Bronchial smooth muscle cell (primary cell): ENCODE results near the gene TGOLN2. TPM values are rescaled to one million over a fixed set of nuclear protein-coding genes. Genes with fewer than 3 reads are reported as not detected.

ENCODE experiments used
- total RNA-seq: library from RNA; depleted of rRNA; stranded (reverse); fragments of >200 nt; gene quantifications from 2 replicates; pipeline ENCODE4 v1.2.1, GENCODE V29; 2014

The TGOLN2 gene
- 50.0 and 80.5 TPM in 2 replicates for total RNA-seq

GRCh38 chr2:85327822-85328617, at the start of gene TGOLN2:
TSS of gene TGOLN2 (minus strand) at chr2:85327989. CDS start at chr2:85327962, 27 bp downstream.

GRCh38 chr2:85354286-85355072, 26.7 kb upstream of the TGOLN2 start, which contains the start of the genes ELMOD3 and RETSAT:
TSS of gene ELMOD3 (plus strand) at chr2:85354769. CDS start at chr2:85357199, 2,430 bp downstream.
TSS of gene RETSAT (minus strand) at chr2:85354528. CDS start at chr2:85354507, 21 bp downstream.

Other genes starting within 250 kb of the TGOLN2 start
- gene TCF7L1, start 194.6 kb downstream of the TGOLN2 start, total RNA-seq, result 1.5 and 2.4 TPM in 2 replicates
- gene RETSAT, start 26.5 kb upstream of the TGOLN2 start, total RNA-seq, result 60.1 and 71.5 TPM in 2 replicates
- gene ELMOD3, start 26.8 kb upstream of the TGOLN2 start, total RNA-seq, result 14.2 and 18.3 TPM in 2 replicates
- gene CAPG, start 82.4 kb upstream of the TGOLN2 start, total RNA-seq, result 353 and 490 TPM in 2 replicates
- 0.17 and 0.63 TPM in 2 replicates for gene SH2D6, start 90.7 kb upstream of the TGOLN2 start, total RNA-seq
- gene MAT2A, start 211.2 kb upstream of the TGOLN2 start, total RNA-seq, result 108 and 150 TPM in 2 replicates
- gene GGCX, start 233.5 kb upstream of the TGOLN2 start, total RNA-seq, result 31.4 and 40.8 TPM in 2 replicates
- gene VAMP8, start 249.6 kb upstream of the TGOLN2 start, total RNA-seq, result 2.5 and 4.4 TPM in 2 replicates